Measurements from ENCODE around the gene POLR2E. TPM values are rescaled to one million over a fixed set of nuclear protein-coding genes. Genes with fewer than 3 reads are reported as not detected.

POLR2E gene
- total RNA-seq, 1 donor from 2014 or later, result 140 TPM

- peaks cover 4% of the 10 kb centered on the region for H3K36me3 ChIP-seq
- no peaks in the 10 kb centered on the region for H3K4me1 ChIP-seq
- no peak for TF ChIP-seq CTCF (IDR thresholded peaks at IDR 0.05; ENCODE audit: borderline replicate concordance)
- intact Hi-C loops (cut with micrococcal nuclease), result no loop called here
- H3K27ac ChIP-seq (replicated peaks), result no peak overlapping the region
- H3K4me3 ChIP-seq, result no peak overlapping the region
- H3K27me3 ChIP-seq (ENCODE audit: low read depth), result no peaks in the 10 kb centered on the region
- no peaks in the 10 kb centered on the region for H3K9me3 ChIP-seq (replicated peaks)
- DNase-seq, result no peak
Observed at GRCh38 chr19:1049106-1049505, 46.1 kb downstream of the POLR2E start.

DNA sequence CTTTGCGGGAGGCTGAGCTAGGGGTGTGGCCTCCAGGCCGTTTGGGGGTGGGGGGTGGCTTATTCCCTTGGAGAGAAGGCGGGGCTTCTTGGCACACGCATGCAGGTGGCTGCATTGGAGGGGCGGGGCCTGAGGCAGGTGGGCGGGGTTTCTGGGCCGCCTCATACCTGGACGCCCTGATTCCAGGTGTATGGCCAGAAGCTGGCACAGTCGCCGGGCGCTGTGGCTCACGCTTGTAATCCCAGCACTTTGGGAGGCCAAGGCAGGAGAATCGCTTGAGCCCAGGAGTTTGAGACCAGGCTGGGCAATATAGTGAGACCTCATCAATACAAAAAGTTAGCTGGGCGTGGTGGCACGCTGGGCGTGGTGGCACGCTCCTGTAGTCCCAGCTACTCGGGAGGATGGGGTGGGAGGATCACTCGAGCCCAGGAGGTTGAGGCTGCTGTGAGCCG, 47.5 kb downstream of the POLR2E start:
- Histone ChIP-seq H3K27me3 (ENCODE audit: low read depth) (no peaks in the 10 kb centered on the region), H3K27ac (replicated peaks) (no peak overlapping the region), H3K4me1 (no peaks in the 10 kb centered on the region), H3K36me3 (peaks cover 4% of the 10 kb centered on the region), H3K4me3 (no peak overlapping the region), H3K9me3 (replicated peaks) (no peaks in the 10 kb centered on the region)
- intact Hi-C loops (cut with micrococcal nuclease), result no loop called here
- no peak for TF ChIP-seq CTCF (IDR thresholded peaks at IDR 0.05; ENCODE audit: borderline replicate concordance)
- no peak for DNase-seq

GRCh38 chr19:1046836-1047695, 48.1 kb downstream of the POLR2E start:
- Histone ChIP-seq H3K27me3 (ENCODE audit: low read depth) (no peaks in the 10 kb centered on the region), H3K27ac (replicated peaks) (no peak overlapping the region), H3K36me3 (peaks cover 4% of the 10 kb centered on the region), H3K4me3 (no peak overlapping the region), H3K9me3 (replicated peaks) (no peaks in the 10 kb centered on the region), H3K4me1 (no peaks in the 10 kb centered on the region)
- intact Hi-C loops (cut with micrococcal nuclease), result no loop called here
- TF ChIP-seq CTCF (IDR thresholded peaks at IDR 0.05; ENCODE audit: borderline replicate concordance), result no peak
- DNase-seq, result no peak

GRCh38 chr19:1046117-1046626, 49.0 kb downstream of the POLR2E start:
- intact Hi-C loops (cut with micrococcal nuclease), result no loop called here

GRCh38 chr19:1045247-1045603, 50.0 kb downstream of the POLR2E start:
- no peak for DNase-seq

More at GRCh38 chr19:1046117-1046626, 49.0 kb downstream of the POLR2E start:
- Histone ChIP-seq H3K27ac (replicated peaks) (no peak overlapping the region), H3K4me1 (peaks cover 9% of the 10 kb centered on the region), H3K4me3 (no peak overlapping the region), H3K36me3 (peaks cover 4% of the 10 kb centered on the region), H3K9me3 (replicated peaks) (no peaks in the 10 kb centered on the region), H3K27me3 (ENCODE audit: low read depth) (no peaks in the 10 kb centered on the region)
- DNase-seq, result no peak
- no peak for TF ChIP-seq CTCF (IDR thresholded peaks at IDR 0.05; ENCODE audit: borderline replicate concordance)

More at GRCh38 chr19:1045247-1045603, 50.0 kb downstream of the POLR2E start:
- intact Hi-C loops (cut with micrococcal nuclease), result no loop called here
- Histone ChIP-seq H3K27me3 (ENCODE audit: low read depth) (no peaks in the 10 kb centered on the region), H3K4me3 (no peak overlapping the region), H3K4me1 (peaks cover 18% of the 10 kb centered on the region), H3K36me3 (peaks cover 4% of the 10 kb centered on the region), H3K27ac (replicated peaks) (no peak overlapping the region), H3K9me3 (replicated peaks) (no peaks in the 10 kb centered on the region)
- no peak for TF ChIP-seq CTCF (IDR thresholded peaks at IDR 0.05; ENCODE audit: borderline replicate concordance)

Measured in left ventricle myocardium inferior (tissue), 1 donor.